Duodenal mucosa (tissue), 2 donors: ENCODE results near the gene C1QTNF8.

ENCODE experiments used
- H3K27ac ChIP-seq: one replicate; pipeline ENCODE4 v1.7.0; 2013; ENCODE audit warnings: low read depth, low read length
- H3K27me3 ChIP-seq, 2 donors: one replicate each; pipeline ENCODE4 v1.7.0; 2013; ENCODE audit warnings: low read length in 2 of 2, control low read depth in 1 of 2; ENCODE audit not compliant: insufficient read depth in 2 of 2, control insufficient read depth in 1 of 2
- H3K36me3 ChIP-seq, 2 donors: one replicate each; pipeline ENCODE4 v1.7.0; 2013; ENCODE audit warnings: low read length in 2 of 2, control low read depth in 1 of 2; ENCODE audit not compliant: insufficient read depth in 2 of 2, control insufficient read depth in 1 of 2
- H3K4me1 ChIP-seq, 2 donors: one replicate each; pipeline ENCODE4 v1.7.0; 2013; ENCODE audit warnings: low read length in 2 of 2, control low read depth in 1 of 2; ENCODE audit not compliant: insufficient read depth in 2 of 2, control insufficient read depth in 1 of 2
- H3K4me3 ChIP-seq, 2 donors: one replicate each; pipeline ENCODE4 v1.7.0; 2013; ENCODE audit warnings: low read length in 2 of 2, low read depth in 1 of 2
- H3K9ac ChIP-seq, 2 donors: one replicate each; pipeline ENCODE4 v1.7.0; 2013; ENCODE audit warnings: low read length in 2 of 2, low read depth in 1 of 2
- H3K9me3 ChIP-seq, 2 donors: one replicate each; pipeline ENCODE4 v1.7.0; 2013; ENCODE audit warnings: low read length in 2 of 2, control low read depth in 1 of 2; ENCODE audit not compliant: control insufficient read depth in 1 of 2

The C1QTNF8 gene

DNA sequence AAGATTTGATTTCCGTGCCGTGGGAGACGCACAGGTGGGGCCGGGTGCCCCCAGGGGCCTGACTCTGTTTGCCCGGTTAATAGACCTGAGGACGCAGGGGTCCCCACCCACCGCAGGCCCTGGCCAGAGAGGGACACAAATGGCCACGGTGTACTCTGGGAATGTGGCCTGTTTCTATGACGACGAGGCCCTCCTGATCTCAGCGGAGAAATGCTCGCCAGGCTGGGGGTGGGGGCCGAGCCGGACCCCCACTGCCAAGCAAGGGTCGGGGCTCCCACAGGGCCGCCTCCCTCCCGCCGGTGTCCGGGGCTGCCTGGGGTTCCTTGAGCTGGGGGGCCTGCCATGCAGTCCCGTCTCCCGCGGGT is 24.5 kb upstream of the C1QTNF8 start:
- Histone ChIP-seq H3K27ac (no peak overlapping the region), H3K9me3 (no peaks in the 10 kb centered on the region), H3K9ac (no peak overlapping the region), H3K27me3 (no peaks in the 10 kb centered on the region), H3K36me3 (no peaks in the 10 kb centered on the region), H3K4me3 (no peak overlapping the region), H3K4me1 (no peaks in the 10 kb centered on the region)

DNA sequence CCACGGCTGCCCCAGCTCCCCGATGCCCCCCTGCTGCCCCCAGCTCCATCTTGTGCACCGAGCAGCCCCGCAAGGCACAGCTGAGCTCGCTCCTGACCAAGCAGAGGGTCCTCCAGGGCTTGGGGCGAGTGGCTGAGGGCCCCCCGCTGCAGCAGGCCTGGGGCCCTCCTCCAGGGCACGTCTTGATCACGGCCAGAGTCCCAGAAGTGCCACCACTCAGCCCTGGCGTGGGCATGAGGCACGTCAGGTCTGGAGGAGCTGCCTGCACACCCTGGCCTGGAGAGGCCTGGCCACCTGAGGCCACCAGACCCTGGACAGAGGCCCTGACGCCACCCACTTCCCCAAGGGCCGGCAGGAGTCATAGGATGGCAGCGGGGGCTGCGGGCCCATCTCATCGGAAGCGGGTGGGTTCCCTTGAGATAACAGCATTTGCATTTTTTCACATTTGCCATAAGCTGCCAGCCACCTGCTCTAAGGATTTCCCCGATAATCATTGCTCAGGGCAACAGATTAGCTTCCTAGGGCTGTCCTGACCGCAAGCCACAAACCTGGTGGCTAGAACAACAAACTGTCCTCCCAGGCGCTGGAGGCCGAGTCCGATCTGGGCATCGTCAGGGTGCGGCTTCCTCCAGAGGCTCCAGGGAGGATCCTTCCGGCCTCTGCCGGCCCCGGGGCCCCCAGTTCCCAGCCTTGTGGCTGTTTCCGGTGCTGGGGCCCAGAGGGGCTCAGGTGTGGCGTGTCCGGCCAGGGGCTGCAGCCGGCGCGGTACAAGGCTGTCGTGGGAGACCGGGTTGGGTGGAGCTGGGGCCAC is 23.9 kb upstream of the C1QTNF8 start:
- H3K36me3 ChIP-seq, result no peaks in the 10 kb centered on the region
- H3K9me3 ChIP-seq, result no peaks in the 10 kb centered on the region
- no peak overlapping the region for H3K27ac ChIP-seq
- no peaks in the 10 kb centered on the region for H3K4me1 ChIP-seq
- H3K27me3 ChIP-seq, result no peaks in the 10 kb centered on the region
- H3K4me3 ChIP-seq, result no peak overlapping the region
- H3K9ac ChIP-seq, result no peak overlapping the region

DNA sequence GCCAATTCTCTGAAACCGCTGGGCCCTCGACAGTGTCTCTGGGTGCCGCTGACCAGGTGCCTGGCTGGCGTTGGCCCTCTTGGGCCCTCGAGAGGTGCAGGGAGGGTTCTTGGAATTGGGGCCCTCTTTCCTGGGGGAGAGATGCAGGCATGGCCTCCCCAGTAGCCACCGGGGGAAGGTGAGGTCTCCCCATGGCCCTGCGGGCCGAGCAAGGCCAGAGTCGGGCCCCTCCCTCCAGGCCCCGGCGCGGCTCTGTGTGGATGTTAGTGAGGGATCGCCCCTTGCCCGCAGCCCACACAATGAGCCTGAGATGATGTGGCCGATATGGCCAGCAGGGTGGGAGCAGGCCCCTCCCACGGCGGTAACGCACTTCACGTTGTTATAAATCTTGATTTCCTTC is 23.1 kb upstream of the C1QTNF8 start:
- H3K27ac ChIP-seq, result no peak overlapping the region
- H3K9me3 ChIP-seq, result no peaks in the 10 kb centered on the region
- no peaks in the 10 kb centered on the region for H3K27me3 ChIP-seq
- no peak overlapping the region for H3K9ac ChIP-seq
- no peak overlapping the region for H3K4me3 ChIP-seq
- no peaks in the 10 kb centered on the region for H3K36me3 ChIP-seq
- no peaks in the 10 kb centered on the region for H3K4me1 ChIP-seq

DNA sequence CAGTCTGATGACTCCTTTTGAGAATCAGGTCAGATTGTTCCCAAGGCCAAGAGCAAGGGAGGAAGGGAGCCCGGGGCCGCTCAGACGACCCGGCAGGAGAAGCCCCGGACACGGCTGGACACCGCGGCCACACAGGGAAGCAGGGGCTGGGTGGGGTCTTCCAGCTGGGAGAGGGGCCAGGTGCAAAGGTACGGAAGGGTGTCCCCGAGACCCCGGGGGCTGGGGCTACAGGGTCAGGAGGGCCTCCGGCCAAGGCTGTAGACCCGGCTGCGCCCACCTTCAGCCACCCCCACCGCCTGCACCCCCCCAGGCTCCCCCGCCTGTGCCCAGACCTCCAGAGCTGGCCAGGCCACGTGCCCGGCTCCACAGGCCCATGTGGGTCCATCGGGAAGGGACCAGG is 21.9 kb upstream of the C1QTNF8 start:
- Histone ChIP-seq H3K9me3 (no peaks in the 10 kb centered on the region), H3K4me1 (no peaks in the 10 kb centered on the region), H3K36me3 (no peaks in the 10 kb centered on the region), H3K9ac (no peak overlapping the region), H3K27ac (no peak overlapping the region), H3K4me3 (no peak overlapping the region), H3K27me3 (no peaks in the 10 kb centered on the region)

DNA sequence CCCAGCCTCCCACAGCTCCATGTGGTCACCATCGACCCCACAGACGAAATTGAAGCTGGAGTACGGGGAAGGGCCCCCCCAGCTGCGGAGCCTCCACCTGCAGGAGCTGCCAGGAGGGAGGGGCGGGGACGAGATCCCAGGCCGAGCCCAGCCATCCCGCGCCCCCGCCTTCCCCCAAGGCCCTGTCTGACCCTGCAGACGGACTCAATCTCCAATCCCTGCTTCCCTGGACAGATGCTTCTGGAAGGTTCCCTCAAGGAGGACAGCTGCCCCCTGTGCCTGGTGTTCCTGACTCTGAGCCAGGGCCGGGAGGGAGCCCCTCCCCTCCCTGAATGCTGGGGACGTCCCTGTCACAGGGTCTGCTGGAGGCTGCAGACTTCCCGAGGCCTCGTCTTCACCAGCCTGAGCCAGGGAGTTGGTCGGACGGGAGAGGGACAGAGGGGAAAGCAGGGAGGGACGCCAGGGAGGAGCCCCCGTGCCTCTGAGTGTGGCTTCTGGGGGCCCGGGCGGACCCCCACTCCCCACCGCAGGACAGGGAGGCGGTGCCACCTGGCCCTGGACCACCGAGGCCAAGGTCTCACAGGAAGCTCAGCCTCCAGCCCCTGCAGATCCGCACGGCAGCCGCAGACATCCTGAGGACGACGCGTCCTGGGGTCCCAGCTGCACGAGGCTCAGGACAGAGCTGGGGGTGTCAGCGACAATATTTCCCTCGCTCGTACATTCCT is 21.3 kb upstream of the C1QTNF8 start:
- H3K27me3 ChIP-seq, result no peaks in the 10 kb centered on the region
- H3K9me3 ChIP-seq, result no peaks in the 10 kb centered on the region
- H3K9ac ChIP-seq, result no peak overlapping the region
- no peaks in the 10 kb centered on the region for H3K36me3 ChIP-seq
- no peak overlapping the region for H3K4me3 ChIP-seq
- no peaks in the 10 kb centered on the region for H3K4me1 ChIP-seq
- H3K27ac ChIP-seq, result no peak overlapping the region

DNA sequence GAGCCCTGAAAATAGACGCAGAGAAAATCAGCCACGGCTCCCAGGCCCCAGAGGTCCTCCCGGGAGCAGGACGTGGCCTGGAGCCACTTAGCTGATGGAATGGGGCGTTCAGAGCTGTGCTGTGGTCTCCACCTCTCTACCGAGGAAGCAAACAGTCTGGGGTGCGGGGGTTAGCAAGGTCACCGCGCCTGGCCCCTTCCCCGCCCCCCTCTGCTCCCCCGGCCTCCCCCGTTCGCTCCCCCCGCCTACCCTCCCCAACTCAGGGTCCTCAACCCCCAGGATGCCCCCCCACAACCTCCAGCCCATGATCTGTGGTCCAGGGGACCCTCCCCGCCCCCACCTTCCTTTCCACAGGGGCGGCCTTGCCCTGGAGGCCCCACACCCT is 20.6 kb upstream of the C1QTNF8 start:
- H3K36me3 ChIP-seq, result no peaks in the 10 kb centered on the region
- H3K9me3 ChIP-seq, result no peaks in the 10 kb centered on the region
- H3K27ac ChIP-seq, result no peak overlapping the region
- H3K4me1 ChIP-seq, result no peaks in the 10 kb centered on the region
- no peak overlapping the region for H3K4me3 ChIP-seq
- no peak overlapping the region for H3K9ac ChIP-seq
- H3K27me3 ChIP-seq, result peaks cover 0 to 3% of the 10 kb centered on the region in 2 donors

DNA sequence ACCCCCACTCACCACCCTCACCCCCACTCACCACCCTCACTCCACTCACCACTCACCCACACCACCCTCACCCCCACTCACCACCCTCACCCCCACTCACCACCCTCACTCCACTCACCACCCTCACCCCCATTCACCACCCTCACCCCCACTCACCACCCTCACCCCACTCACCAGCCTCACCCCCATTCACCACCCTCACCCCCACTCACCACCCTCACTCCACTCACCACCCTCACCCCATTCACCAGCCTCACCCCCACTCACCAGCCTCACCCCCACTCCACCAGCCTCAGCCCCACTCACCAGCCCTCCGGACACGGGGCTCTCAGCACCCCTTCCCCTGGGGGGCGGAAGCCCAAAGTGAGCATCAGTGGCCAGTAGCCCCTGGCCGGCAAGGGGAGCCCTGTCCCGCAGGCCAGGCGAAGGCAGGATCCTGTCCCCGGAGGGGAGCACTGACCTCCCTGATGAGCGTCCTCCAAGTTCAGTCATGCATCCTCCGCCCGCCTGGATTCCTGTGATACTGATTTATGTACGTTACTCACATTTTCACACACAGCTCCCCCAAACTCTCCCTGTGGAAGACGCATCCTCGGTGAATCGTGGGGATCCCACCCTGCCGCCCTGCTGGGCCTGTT is 18.0 kb upstream of the C1QTNF8 start:
- H3K4me1 ChIP-seq, result no peaks in the 10 kb centered on the region
- H3K27me3 ChIP-seq, result peaks cover 6 to 18% of the 10 kb centered on the region in 2 donors
- H3K4me3 ChIP-seq, result no peak overlapping the region

DNA sequence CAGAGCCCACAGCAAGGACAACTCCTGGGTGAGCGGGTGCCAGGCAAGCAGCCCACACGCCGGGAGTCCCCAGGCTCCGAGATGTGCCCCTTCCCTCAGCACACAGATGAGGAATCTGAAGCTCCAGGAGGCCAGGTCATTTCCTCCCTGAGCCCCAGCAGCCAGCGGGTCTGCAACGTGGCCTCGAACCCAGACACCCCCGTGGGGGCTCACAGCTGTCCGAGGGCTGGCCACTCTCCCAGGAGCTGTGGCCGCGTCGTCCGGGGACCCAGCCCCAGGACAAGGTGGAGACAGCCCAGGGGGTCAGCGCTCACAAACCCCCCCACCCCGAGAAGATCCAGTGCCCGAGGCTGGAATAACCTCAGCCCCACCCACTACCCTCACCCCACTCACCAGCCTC is 17.4 kb upstream of the C1QTNF8 start:
- no peak overlapping the region for H3K27ac ChIP-seq
- peaks cover 9 to 23% of the 10 kb centered on the region in 2 donors for H3K27me3 ChIP-seq
- H3K9me3 ChIP-seq, result no peaks in the 10 kb centered on the region
- H3K36me3 ChIP-seq, result no peaks in the 10 kb centered on the region
- no peaks in the 10 kb centered on the region for H3K4me1 ChIP-seq
- H3K9ac ChIP-seq, result no peak overlapping the region
- H3K4me3 ChIP-seq, result no peak overlapping the region

More for the DNA sequence above, 18.0 kb upstream of the C1QTNF8 start:
- Histone ChIP-seq H3K27ac (no peak overlapping the region), H3K36me3 (no peaks in the 10 kb centered on the region), H3K9ac (no peak overlapping the region), H3K9me3 (no peaks in the 10 kb centered on the region)

DNA sequence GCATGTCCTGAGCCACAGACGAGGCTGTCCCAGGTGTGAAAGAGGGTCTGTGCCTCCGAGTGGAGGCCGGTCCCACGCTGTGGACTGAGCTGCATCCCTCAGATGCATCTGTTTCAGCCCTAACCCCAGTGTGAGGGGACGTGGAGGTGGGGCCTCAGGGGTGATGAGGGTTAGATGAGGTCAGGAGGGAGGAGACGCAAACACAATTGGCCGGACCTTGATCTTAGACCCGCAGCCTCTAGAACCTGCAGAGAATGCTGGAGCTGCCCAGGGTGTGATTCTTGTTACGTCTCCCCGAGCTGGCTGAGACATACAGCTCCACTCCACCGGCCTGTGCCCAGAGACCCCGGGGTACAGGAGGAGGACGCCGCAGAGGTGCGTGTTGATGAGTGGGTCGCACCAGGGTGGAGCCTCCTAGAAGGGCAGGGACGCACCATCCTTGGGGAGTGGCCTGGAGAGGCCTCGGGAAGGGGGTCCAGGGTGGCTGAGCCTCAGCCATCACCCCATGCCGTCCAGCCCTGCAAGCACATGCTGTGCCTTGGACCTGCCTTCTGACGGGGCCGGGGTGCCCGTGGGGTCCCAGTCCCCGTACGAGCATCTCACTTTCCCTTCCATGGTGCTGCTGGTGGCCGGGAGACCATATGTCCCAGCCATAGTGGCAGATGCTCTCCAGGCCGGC is 16.6 kb upstream of the C1QTNF8 start:
- Histone ChIP-seq H3K36me3 (no peaks in the 10 kb centered on the region), H3K9ac (no peak overlapping the region), H3K27me3 (peaks cover 15 to 23% of the 10 kb centered on the region in 2 donors), H3K27ac (no peak overlapping the region), H3K9me3 (no peaks in the 10 kb centered on the region), H3K4me3 (no peak overlapping the region), H3K4me1 (no peaks in the 10 kb centered on the region)

DNA sequence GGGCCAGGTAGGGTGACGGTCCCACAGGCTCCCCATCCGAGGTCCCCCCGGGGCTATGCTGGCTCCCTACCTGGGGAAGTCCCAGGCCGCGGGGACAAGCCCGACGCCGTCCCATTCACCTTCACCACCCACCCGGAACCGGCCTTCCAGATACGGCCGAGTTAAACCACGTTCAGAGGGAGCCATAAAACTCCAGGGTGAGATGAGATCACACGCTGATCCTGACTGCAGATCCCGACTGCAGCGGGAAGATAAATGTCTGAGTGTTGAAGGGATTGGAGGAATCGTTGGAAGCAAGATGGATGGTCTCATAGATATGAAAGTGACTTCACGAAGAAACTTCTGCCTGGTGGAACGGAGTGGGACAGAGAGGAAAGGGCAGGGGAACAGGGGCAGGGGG is 13.6 kb upstream of the C1QTNF8 start:
- Histone ChIP-seq H3K4me1 (no peaks in the 10 kb centered on the region), H3K27me3 (peaks cover 15 to 26% of the 10 kb centered on the region in 2 donors), H3K9ac (no peak overlapping the region), H3K9me3 (no peaks in the 10 kb centered on the region), H3K36me3 (no peaks in the 10 kb centered on the region), H3K27ac (no peak overlapping the region), H3K4me3 (no peak overlapping the region)
